GM06990 (cell line): ENCODE data around the gene PPP2R1A.

Experiments
- DNase-seq: peaks from one replicate; pipeline ENCODE4 v3.0.0-alpha.2; 2011; ENCODE audit not compliant: insufficient read length; ENCODE audit errors: extremely low read depth
- H3K27me3 ChIP-seq: replicated peaks from 2 replicates; pipeline ENCODE4 v1.6.0; 2011; ENCODE audit warnings: low read length; ENCODE audit not compliant: control insufficient read depth, insufficient read depth
- H3K36me3 ChIP-seq: 2 replicates; pipeline ENCODE4 v1.5.1; 2011; ENCODE audit warnings: low read length; ENCODE audit not compliant: control insufficient read depth, insufficient read depth
- H3K4me3 ChIP-seq: replicated peaks from 2 replicates; pipeline ENCODE4 v1.5.1; 2011; ENCODE audit warnings: low read depth, mild to moderate bottlenecking, control low read depth, low read length
- TF ChIP-seq, protein P1 (sequence below): IDR thresholded peaks from 2 replicates; pipeline ENCODE4 v1.5.1; 2011; ENCODE audit warnings: low read length, control low read depth, mild to moderate bottlenecking, inconsistent platforms; ENCODE audit not compliant: insufficient read depth, poor library complexity, severe bottlenecking

Gene PPP2R1A

DNA sequence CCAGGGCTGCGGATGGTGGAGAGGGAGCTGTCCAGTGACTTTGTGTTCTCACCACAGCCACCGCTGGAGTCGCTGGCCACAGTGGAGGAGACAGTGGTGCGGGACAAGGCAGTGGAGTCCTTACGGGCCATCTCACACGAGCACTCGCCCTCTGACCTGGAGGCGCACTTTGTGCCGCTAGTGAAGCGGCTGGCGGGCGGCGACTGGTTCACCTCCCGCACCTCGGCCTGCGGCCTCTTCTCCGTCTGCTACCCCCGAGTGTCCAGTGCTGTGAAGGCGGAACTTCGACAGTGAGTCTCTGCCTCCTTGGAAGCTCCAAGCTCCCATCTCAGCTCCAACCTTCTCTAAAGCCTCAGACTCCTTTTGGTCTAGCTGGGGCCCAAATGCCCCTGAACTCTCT lies 21.4 kb downstream of the PPP2R1A start:
- TF ChIP-seq, protein P1, sequence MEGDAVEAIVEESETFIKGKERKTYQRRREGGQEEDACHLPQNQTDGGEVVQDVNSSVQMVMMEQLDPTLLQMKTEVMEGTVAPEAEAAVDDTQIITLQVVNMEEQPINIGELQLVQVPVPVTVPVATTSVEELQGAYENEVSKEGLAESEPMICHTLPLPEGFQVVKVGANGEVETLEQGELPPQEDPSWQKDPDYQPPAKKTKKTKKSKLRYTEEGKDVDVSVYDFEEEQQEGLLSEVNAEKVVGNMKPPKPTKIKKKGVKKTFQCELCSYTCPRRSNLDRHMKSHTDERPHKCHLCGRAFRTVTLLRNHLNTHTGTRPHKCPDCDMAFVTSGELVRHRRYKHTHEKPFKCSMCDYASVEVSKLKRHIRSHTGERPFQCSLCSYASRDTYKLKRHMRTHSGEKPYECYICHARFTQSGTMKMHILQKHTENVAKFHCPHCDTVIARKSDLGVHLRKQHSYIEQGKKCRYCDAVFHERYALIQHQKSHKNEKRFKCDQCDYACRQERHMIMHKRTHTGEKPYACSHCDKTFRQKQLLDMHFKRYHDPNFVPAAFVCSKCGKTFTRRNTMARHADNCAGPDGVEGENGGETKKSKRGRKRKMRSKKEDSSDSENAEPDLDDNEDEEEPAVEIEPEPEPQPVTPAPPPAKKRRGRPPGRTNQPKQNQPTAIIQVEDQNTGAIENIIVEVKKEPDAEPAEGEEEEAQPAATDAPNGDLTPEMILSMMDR, result no peak
- no peak overlapping the region for H3K4me3 ChIP-seq
- peaks cover 48% of the 10 kb centered on the region for H3K36me3 ChIP-seq
- no peaks in the 10 kb centered on the region for H3K27me3 ChIP-seq
- no peak for DNase-seq

DNA sequence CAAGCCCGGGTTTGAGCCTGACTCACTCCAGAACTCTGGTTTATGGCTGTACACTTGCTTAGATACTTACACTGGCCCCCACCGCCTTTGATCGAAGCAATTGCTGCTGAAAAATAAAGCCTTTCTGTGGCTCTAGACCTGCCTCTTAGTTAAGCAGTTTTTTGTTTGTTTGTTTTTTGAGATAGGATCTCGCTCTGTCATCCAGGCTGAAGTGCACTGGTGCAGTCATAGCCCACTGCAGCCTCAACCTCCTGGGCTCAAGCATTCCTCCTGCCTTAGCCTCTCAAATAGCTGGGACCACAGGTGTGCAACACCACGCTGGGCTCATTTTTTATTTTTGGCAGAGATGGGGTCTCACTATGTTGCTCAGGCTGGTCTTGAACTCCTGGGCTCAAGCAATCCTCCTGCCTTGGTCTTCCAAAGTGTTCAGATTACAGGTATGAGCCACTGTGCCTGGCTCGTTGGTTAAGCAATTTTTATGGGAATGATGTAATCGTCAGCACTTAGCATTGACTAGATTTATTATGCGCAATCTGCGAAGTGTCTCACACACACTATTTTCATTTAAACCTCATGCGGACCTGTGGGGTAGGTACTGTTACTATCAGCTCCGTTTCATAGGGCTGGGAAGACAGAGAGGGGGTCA lies 22.2 kb downstream of the PPP2R1A start:
- TF ChIP-seq, protein P1, result no peak

DNA sequence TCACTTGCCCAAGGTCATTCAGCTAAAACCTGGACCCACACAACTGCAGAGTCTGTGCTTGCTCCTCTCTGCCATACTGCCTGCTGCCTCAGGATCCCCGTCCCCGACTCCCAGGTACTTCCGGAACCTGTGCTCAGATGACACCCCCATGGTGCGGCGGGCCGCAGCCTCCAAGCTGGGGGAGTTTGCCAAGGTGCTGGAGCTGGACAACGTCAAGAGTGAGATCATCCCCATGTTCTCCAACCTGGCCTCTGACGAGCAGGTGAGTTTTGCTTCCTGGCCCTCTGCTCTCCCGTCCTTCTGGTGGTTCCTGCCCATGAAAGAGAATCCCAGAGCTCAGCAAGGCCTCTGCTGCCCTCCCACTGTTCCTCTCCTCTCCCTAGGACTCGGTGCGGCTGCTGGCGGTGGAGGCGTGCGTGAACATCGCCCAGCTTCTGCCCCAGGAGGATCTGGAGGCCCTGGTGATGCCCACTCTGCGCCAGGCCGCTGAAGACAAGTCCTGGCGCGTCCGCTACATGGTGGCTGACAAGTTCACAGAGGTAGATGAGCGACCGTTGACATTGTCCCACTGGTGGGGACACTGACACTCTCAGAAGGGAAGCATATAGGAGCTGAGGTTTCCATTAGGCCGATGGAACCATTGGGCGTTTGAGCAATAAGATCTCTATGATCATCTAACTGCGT lies 22.9 kb downstream of the PPP2R1A start:
- TF ChIP-seq, protein P1, result no peak
- H3K36me3 ChIP-seq, result peaks cover 48% of the 10 kb centered on the region
- no peaks in the 10 kb centered on the region for H3K27me3 ChIP-seq
- no peak for DNase-seq
- H3K4me3 ChIP-seq, result no peak overlapping the region

More for the DNA sequence above, 22.2 kb downstream of the PPP2R1A start:
- peaks cover 49% of the 10 kb centered on the region for H3K36me3 ChIP-seq
- no peak overlapping the region for H3K4me3 ChIP-seq
- DNase-seq, result no peak
- H3K27me3 ChIP-seq, result no peaks in the 10 kb centered on the region

DNA sequence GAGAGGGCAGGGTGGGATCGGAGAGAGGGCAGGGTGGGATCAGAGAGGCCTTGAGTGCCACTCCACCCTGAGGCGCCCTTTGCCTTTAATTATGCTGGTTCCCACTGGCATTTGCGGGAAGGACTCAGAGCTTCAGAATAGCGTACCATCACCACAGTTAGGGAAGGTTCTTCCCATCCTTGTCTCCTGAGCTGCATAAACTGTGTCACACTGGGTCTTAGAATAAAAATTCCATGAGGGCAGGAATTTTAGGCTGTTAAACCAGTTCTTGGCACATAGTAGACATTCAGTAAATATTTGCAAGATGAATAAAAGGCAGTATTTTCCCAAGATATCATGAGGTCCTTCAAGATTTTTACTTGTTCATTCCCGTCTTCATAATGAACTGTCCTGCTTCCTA lies 24.4 kb downstream of the PPP2R1A start:
- Histone ChIP-seq H3K4me3 (no peak overlapping the region), H3K27me3 (no peaks in the 10 kb centered on the region), H3K36me3 (peaks cover 51% of the 10 kb centered on the region)
- DNase-seq, result no peak
- TF ChIP-seq, protein P1, result no peak

DNA sequence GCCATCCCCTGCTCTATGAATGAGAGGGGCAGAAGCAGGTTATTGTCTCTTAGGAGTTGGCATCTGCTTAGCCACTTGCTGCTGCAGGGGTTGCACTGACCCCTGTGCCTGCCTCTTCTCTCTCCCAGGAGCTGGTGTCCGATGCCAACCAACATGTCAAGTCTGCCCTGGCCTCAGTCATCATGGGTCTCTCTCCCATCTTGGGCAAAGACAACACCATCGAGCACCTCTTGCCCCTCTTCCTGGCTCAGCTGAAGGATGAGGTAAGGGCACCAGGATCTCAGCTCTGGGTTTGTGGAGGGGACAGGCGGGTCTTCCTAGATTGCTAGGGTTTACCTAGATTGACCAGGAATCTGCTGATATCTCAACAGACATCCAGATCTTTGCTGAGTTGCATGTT lies 26.5 kb downstream of the PPP2R1A start:
- Histone ChIP-seq H3K4me3 (no peak overlapping the region), H3K36me3 (peaks cover 62% of the 10 kb centered on the region), H3K27me3 (no peaks in the 10 kb centered on the region)
- TF ChIP-seq, protein P1, result no peak
- DNase-seq, result no peak
